NCI-H226 (cell line): ENCODE measurements around the gene F2R.
"Not testable (repeated sequence)": the region's sequence is repeated elsewhere in the genome, so short reads cannot be mapped to it uniquely, and the experiment has no call there.

Experiments used
- DNase-seq: peaks from one replicate; pipeline ENCODE4 v3.0.0-alpha.2; 2015

The F2R gene

DNA sequence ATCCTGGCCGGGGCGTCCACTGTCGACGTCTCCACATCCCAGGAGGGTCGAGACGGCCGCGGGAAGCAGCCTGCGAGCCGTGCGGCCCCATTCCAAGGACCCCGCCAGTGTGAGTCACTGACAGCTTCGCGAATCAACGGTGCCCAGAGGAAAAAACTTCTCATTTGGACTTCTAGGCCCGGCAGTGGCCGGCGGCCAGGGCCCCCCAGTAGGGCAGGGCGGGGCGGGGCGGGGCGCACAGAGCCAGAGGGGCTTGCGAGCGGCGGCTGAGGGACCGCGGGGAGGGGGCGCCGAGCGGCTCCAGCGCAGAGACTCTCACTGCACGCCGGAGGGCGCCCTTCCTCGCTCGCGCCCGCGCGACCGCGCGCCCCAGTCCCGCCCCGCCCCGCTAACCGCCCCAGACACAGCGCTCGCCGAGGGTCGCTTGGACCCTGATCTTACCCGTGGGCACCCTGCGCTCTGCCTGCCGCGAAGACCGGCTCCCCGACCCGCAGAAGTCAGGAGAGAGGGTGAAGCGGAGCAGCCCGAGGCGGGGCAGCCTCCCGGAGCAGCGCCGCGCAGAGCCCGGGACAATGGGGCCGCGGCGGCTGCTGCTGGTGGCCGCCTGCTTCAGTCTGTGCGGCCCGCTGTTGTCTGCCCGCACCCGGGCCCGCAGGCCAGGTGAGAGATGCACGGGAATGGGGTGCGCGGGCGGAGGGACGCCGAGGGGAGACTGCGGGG is at the start of gene F2R:
TSS of gene F2R (plus strand) at position 391 of the 720 bp plus-strand sequence. CDS start at position 573, 182 bp downstream.
- peak; percentile 28 for DNase-seq

- DNase-seq, result no peak
Observed at GRCh38 chr5:76667495-76667894, 48.4 kb upstream of the F2R start.

GRCh38 chr5:76669245-76669644 is 46.7 kb upstream of the F2R start:
- no peak for DNase-seq

DNA sequence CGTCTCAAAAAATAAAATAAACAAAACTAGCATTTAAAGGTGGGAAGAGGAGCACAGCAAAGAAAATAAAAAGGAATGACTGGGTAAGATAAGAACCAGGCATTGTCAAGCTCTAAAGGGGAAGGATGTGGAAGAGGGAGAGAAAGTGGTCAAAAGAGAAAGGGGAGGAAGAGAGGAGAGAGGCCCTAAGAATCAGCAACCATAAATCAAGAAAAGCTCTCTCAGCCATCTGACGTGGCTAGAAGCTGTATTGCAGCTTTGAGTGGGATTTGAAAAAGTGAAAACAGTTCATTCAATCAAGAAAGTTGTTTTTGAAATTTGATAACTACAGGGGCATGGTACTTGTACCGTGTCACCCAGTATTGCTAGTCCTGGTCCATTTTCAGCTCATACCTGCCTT is 45.4 kb upstream of the F2R start:
- DNase-seq, result no peak

- no peak for DNase-seq
Observed at GRCh38 chr5:76672242-76672641, 43.7 kb upstream of the F2R start.

DNA sequence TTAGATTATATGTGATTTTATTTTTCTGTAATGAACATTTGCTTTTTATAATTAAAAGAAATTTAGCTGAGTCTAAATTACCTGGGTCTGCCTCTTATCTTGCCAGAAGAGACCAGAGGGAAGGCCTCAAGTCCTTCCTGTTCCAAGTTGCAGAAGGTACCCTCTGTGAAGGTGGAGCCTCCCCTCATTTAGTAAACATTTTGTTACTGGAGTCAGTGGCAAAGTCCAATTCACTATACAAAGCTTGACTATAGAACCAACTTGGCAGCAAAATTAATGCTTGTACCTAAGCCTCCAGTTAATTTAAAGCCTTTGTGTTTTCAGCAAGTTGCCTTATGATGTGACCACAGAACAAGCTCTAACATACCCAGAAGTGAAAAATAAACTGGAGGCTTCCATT is 42.8 kb upstream of the F2R start:
- no peak for DNase-seq

- DNase-seq, result no peak
Observed at GRCh38 chr5:76674330-76675066, 41.4 kb upstream of the F2R start.

DNA sequence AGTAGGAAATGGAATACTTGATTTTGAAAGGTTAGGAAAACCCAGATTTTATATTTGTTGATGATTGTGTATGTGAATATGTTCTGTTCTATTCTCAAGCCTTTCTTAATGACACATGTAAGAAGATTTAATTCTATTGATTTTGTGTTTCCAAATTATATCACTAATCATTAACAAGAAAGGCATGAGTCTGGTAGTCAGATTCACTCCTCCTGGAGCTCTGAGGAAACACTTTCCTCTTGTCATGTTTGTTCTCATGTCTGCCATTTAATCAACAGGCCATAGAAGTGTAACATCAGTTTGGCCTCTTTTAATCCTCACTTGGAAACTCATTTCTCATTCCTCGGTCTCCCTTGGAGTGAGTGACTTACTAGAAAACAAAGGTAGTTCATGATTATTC is 40.6 kb upstream of the F2R start:
- DNase-seq, result no peak

GRCh38 chr5:76677849-76678472 is 38.0 kb upstream of the F2R start:
- no peak for DNase-seq

GRCh38 chr5:76679231-76679630 is 36.7 kb upstream of the F2R start:
- DNase-seq, result no peak

DNA sequence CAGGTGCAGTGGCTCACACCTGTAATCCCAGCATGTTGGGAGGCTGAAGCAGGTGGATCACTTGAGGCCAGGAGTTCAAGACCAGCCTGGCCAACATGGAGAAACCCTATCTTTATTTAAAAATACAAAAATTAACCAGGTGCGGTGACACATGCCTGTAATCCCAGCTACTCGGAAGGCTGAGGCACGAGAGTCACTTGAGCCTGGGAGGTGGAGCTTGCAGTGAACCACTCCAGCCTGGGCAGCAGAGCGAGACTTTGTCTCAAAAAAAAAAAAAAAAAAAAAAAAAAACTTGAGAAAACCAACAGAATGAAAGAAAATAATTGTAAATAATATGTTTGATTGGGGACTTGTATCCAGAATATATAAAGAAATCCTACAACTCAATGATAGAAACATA is 35.1 kb upstream of the F2R start:
- not testable (repeated sequence) for DNase-seq

GRCh38 chr5:76681287-76681686 is 34.6 kb upstream of the F2R start:
- DNase-seq, result no peak

DNA sequence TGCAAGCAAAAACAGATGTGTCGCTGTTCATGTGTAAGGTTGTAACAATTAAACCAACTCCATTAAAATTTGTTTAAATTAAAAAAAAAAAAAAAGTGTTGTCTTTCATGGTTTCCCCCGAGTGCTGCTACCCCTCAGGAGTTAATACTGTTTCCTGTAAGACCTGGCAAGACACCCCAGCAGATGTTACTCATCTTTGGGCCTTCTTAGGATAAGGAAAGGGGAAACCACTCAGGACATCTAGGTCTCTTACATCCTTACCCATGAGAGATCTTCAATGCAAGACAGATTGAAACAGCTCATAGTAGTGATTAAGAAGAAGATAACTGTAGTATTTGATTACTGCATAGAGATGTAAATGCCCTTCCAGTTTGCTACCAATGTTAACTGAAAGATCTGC is 33.5 kb upstream of the F2R start:
- no peak for DNase-seq

- DNase-seq, result no peak
Observed at GRCh38 chr5:76683816-76684731, 31.9 kb upstream of the F2R start.

GRCh38 chr5:76684756-76685519 is 31.0 kb upstream of the F2R start:
- DNase-seq, result no peak

DNA sequence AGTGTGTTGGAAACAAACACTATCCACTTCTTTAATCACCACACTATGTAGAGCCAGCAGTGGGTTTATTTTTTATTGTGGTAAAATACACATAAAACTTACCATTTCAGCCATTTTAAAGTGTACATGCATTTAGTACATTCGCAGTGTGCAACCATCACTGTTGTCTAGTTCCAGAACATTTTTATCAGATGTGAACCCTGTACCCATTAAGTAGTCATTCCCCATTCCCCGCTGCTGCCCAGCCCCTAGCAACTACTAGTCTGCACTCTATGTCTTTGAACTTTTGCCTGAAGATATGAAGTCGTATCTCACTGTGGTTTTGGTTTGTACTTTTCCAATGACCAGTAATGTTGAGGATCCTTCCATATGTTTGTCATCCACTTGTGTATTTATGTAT is 30.2 kb upstream of the F2R start:
- no peak for DNase-seq

DNA sequence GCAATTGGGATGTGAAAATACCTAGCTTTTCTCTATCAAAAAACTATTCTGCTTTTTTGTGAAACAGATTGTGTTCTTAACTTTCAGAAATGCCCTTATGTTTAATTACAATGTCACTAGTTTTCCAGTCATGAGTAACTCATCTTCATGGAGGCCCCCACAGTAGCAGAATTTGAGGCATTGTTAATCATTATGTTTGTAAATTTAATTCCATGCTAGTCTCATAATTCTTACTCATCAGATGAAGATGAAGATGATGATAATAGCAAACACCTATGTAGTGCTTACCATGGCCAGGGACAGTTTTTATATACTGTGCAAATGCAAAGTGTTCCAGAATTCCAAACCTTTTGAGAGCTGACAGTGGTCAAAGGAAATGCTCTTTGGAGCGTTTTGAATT is 27.7 kb upstream of the F2R start:
- no peak for DNase-seq

GRCh38 chr5:76688836-76689235 is 27.1 kb upstream of the F2R start:
- DNase-seq, result no peak

DNA sequence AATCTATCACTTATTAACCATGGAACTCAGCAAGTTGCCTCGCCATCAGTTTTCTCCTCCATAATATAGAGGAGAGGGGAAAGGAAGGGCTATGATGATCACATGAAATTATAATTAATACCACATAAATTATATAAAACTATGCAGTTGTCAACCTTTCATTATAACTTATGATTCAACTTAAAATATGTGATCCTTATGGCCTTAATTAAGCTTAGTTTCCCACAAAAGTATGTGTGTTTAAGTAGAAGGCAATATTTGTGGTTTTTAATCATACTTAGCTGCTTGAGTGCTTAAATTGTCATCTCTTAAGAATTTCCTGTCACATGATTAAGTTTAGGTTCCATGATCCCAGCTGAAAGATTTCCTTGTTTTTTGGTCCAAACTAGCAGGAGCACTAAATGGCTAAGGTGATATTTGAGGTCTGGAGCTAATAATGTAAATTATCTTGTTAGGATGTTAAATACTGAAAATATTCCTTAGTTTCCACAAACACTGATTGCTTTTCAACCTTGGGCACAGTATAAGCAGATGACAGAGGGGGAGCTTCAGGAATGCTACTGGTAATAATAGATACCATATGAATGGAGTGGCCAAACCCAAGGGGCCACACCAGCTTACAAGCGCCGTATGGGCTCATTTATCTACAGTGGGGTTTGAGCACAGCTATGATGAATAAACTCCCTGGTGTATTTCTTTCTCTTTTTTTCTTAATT is 26.4 kb upstream of the F2R start:
- peak; percentile 81 for DNase-seq

DNA sequence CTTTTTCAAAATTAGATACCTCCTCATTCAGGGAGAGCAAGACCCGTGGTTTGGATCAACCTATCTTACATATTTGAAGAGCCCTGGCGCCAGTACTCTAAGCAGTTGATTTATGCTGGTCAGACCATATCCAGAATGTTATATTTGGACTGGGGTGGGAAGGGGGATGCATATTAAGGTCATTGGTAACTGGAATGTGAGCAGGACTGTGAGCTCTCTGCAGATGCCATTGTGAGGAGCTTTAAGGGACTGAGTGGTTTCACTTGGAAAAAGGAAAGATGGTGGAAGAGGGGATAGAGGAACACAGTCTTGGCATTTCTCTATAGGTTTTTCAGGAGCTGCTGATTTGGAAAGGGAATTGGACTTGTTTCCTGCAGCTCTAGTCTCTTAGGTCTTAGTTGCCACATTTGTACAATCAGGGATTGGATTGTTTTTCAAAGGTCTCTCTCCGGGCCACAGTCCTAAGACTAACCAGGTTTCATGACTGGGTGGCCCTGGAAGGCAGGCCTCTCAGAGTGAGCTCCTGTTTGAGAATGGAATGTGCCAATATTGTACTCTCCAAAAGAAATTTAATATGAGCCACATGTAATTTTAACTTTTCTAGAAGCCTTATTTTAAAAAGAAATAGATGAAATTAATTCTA is 25.8 kb upstream of the F2R start:
- peak; percentile 45 for DNase-seq
